ENCODE data around the gene BACH2.

DNA sequence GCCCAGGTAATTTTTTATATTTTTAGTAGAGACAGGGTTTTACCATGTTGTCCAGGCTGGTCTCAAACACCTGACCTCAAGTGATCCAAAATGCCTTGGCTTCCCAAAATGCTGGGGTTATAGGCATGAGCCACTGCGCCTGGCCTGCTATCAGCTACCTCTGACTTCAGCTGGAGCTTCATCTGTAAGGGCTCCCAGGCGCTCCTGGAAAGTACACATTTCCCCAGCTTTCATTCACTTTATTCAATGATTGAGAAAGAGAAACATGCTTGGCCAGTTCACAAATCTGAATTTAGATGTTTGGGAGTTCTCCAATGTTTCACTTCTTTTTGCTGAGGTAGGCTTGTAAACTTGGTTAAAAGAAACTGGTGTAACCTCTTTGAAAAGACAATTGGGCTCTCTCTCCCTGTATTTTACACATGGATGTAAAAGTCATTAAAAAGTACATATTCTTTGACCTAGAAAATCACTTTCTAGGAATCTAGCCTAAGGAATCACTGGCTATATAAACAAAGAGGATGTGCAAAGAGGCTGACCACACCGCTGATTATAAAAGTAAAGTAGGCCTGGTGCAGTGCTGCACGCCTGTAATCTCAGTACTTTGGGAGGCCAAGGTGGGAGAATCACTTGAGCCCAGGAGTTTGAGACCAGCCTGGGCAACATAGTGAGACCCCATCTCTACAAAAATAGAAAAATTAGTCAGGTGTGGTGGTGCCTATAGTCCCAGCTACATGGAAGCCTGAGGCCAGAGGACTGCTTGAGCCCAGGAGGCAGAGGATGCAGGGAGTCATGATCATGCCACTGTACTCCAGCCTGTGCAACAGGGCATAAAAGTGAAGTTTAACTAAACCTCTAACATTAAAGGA lies 128.9 kb downstream of the BACH2 start:
- TF ChIP-seq POLR2AphosphoS5 (IDR thresholded peaks at IDR 0.05; ENCODE audit: low read depth, low read length) (no peak), TAF1 (IDR thresholded peaks at IDR 0.05; ENCODE audit: borderline replicate concordance, insufficient read depth, low read length) (no peak), SIN3A (IDR thresholded peaks at IDR 0.05; ENCODE audit: borderline replicate concordance, insufficient read depth, low read length) (no peak), REST (IDR thresholded peaks at IDR 0.05; ENCODE audit: insufficient read depth in 1 of 2, low read depth in 2 of 2, low read length in 2 of 2) (no peak), FOXP2 (optimal IDR thresholded peaks at IDR 0.05; ENCODE audit: borderline replicate concordance, extremely low read depth, extremely low read length, insufficient read depth) (no peak)

Measured in PFSK-1 (cell line).